Measurements from ENCODE around the gene HOXD9.

Gene HOXD9

GRCh38 chr2:176085861-176086771, 36.4 kb upstream of the HOXD9 start:
- DNase-seq: no peak

- DNase-seq: no peak
Measured at GRCh38 chr2:176087330-176088047, 35.0 kb upstream of the HOXD9 start.

- no peak for DNase-seq
Measured at GRCh38 chr2:176088048-176088936, 34.2 kb upstream of the HOXD9 start.

- DNase-seq: no peak
Measured at GRCh38 chr2:176088937-176089842, 33.3 kb upstream of the HOXD9 start.

GRCh38 chr2:176089843-176090395, 32.6 kb upstream of the HOXD9 start:
- DNase-seq: no peak

- DNase-seq: no peak
Measured at GRCh38 chr2:176090862-176091261, 31.7 kb upstream of the HOXD9 start.

- DNase-seq: no peak
Measured at GRCh38 chr2:176091329-176092258, 30.9 kb upstream of the HOXD9 start.

GRCh38 chr2:176092270-176093144, 30.0 kb upstream of the HOXD9 start, which contains the start of gene HOXD13:
TSS of gene HOXD13 (plus strand) at chr2:176092721. CDS start at chr2:176092891, 170 bp downstream.
- DNase-seq: no peak

GRCh38 chr2:176093145-176093897, 29.2 kb upstream of the HOXD9 start:
- DNase-seq: no peak

GRCh38 chr2:176093898-176094249, 28.6 kb upstream of the HOXD9 start:
- no peak for DNase-seq

GRCh38 chr2:176094349-176094748, 28.2 kb upstream of the HOXD9 start:
- no peak for DNase-seq

GRCh38 chr2:176095421-176095820, 27.1 kb upstream of the HOXD9 start:
- DNase-seq: no peak

- DNase-seq: no peak
Measured at GRCh38 chr2:176096243-176096985, 26.1 kb upstream of the HOXD9 start.

- DNase-seq: peak; percentile 28
Measured at GRCh38 chr2:176096986-176097819, 25.3 kb upstream of the HOXD9 start.

GRCh38 chr2:176097820-176098365, 24.6 kb upstream of the HOXD9 start:
- no peak for DNase-seq

GRCh38 chr2:176098366-176099158, 24.0 kb upstream of the HOXD9 start:
- DNase-seq: no peak

All from activated gamma-delta T cell treated with Interleukin-2 at 50 U/mL for 16 hours (primary cell).